ENCODE measurements around the gene ERG28. TPM values are rescaled to one million over a fixed set of nuclear protein-coding genes. Genes with fewer than 3 reads are reported as not detected.

ERG28 gene
- total RNA-seq, 2 donors from 2014 or later = 24.4 to 32.3 TPM

DNA sequence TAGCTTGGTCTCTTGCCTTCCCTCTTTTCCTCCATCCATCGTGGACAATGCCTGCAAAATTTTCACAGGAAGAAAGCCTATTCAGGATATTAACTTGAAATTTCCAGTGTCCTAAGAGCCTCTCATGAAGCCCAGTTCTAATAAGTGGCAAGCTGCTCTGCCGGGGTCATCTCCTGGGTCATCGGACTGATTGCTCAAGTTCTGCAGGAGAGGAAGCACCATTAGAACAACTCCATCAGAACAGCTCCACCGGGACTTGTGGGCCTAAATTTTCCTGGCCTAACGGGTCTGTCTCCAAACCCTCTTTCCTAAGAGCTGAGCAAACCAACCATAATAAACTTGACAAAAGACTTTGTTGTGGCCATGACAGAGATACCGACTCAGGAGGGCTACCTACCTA lies 13.9 kb downstream of the ERG28 start:
- intact Hi-C loops (cut with DNase I) = no loop called here
- H3K27ac ChIP-seq = no peak overlapping the region
- TF ChIP-seq, protein P1, sequence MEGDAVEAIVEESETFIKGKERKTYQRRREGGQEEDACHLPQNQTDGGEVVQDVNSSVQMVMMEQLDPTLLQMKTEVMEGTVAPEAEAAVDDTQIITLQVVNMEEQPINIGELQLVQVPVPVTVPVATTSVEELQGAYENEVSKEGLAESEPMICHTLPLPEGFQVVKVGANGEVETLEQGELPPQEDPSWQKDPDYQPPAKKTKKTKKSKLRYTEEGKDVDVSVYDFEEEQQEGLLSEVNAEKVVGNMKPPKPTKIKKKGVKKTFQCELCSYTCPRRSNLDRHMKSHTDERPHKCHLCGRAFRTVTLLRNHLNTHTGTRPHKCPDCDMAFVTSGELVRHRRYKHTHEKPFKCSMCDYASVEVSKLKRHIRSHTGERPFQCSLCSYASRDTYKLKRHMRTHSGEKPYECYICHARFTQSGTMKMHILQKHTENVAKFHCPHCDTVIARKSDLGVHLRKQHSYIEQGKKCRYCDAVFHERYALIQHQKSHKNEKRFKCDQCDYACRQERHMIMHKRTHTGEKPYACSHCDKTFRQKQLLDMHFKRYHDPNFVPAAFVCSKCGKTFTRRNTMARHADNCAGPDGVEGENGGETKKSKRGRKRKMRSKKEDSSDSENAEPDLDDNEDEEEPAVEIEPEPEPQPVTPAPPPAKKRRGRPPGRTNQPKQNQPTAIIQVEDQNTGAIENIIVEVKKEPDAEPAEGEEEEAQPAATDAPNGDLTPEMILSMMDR (IDR thresholded peaks at IDR 0.05) = no peak

DNA sequence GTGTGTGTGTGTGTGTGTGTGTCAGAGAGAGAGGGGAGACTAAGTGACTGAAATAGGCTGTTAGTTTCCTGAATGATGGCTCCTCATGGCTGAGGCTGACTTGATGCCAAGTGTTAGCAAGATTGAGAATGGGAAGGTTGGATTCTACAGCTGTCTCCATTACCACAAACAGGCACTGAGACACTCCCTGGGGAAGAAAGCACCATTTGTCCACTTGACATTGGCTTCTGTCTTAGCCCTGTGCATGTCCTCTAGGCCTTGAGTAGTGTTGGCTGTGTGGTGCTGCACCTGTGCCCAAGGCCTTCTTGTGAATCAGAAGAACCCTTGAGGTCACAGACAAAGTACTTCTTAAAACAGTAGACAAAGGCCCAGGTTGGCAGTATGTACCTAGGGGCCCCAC lies 15.6 kb downstream of the ERG28 start:
- no peaks in the 10 kb centered on the region for H3K27me3 ChIP-seq
- H3K36me3 ChIP-seq = no peaks in the 10 kb centered on the region
- no peaks in the 10 kb centered on the region for H3K9me3 ChIP-seq
- no peak overlapping the region for H3K4me3 ChIP-seq
- intact Hi-C loops (cut with DNase I) = no loop called here
- DNase-seq = no peak
- no peak overlapping the region for H3K9ac ChIP-seq (ENCODE audit: low read depth in 2 of 2, low read length in 2 of 2)
- TF ChIP-seq, protein P1 (IDR thresholded peaks at IDR 0.05) = no peak
- no peaks in the 10 kb centered on the region for H3K4me1 ChIP-seq
- H3K27ac ChIP-seq = no peak overlapping the region

More for the DNA sequence above, 13.9 kb downstream of the ERG28 start:
- no peak for DNase-seq
- Histone ChIP-seq H3K4me3 (no peak overlapping the region), H3K36me3 (peaks cover 4% of the 10 kb centered on the region), H3K9ac (ENCODE audit: low read depth in 2 of 2, low read length in 2 of 2) (no peak overlapping the region), H3K9me3 (no peaks in the 10 kb centered on the region), H3K4me1 (no peaks in the 10 kb centered on the region), H3K27me3 (no peaks in the 10 kb centered on the region)

DNA sequence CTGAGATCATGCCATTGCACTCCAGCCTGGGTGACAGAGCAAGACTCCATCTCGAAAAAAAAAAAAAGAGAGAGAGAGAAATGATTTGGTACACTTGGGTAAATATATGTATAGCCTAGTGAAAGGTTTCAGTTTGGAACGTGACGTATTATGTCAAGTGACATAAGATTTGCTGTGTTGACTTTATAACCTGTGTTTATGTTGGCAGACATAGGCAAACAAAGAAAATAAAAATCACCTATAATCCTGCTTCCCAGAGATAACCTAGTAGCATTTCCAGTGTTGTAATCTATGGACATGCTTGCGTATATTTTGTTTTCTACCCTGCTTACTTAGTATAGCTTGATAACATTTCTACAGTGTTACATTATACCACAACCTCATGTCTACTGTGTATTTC lies 16.7 kb downstream of the ERG28 start:
- no peak for DNase-seq
- no peak overlapping the region for H3K4me3 ChIP-seq
- no peak overlapping the region for H3K9ac ChIP-seq (ENCODE audit: low read depth in 2 of 2, low read length in 2 of 2)
- no peaks in the 10 kb centered on the region for H3K4me1 ChIP-seq
- H3K36me3 ChIP-seq = no peaks in the 10 kb centered on the region
- intact Hi-C loops (cut with DNase I) = no loop called here
- H3K9me3 ChIP-seq = no peaks in the 10 kb centered on the region
- no peak overlapping the region for H3K27ac ChIP-seq
- TF ChIP-seq, protein P1 (IDR thresholded peaks at IDR 0.05) = no peak
- no peaks in the 10 kb centered on the region for H3K27me3 ChIP-seq

GRCh38 chr14:75640876-75641275 lies 19.8 kb downstream of the ERG28 start:
- H3K27me3 ChIP-seq = no peaks in the 10 kb centered on the region
- no peak overlapping the region for H3K27ac ChIP-seq
- no peaks in the 10 kb centered on the region for H3K9me3 ChIP-seq
- no peaks in the 10 kb centered on the region for H3K36me3 ChIP-seq
- intact Hi-C loops (cut with DNase I) = no loop called here
- H3K4me3 ChIP-seq = no peak overlapping the region
- H3K9ac ChIP-seq (ENCODE audit: low read depth in 2 of 2, low read length in 2 of 2) = no peak overlapping the region
- no peaks in the 10 kb centered on the region for H3K4me1 ChIP-seq
- TF ChIP-seq, protein P1 (IDR thresholded peaks at IDR 0.05) = no peak
- DNase-seq = no peak

DNA sequence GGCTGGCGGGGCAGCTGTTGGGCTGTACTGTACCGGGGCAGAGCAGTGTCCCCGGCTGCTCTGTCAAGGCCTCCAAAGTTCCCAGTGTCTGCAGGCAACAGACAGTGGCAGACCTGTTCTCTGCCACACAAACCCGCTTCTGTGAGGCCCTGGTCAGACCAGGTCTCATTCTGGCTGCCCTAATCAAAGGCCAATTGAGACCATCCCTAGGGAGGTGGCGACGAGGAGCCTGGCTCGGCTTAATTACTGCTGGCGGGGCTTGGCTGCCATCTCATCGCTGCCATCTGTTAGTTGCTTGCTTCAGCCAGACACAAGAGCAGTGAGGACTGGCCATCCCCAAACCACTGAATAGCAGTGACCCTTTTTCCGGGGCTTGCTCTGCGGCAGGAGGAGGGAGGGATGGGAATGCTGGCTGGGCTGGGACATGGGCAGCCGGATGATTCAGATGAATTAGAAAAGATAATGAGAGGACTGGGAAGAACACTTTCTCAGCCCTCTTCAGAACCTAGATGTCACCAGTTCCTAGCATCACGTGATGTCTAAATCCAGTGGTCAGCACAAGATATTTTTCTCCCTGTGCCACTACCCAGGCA lies 24.5 kb downstream of the ERG28 start:
- Histone ChIP-seq H3K4me1 (no peaks in the 10 kb centered on the region), H3K27ac (no peak overlapping the region), H3K9ac (ENCODE audit: low read depth in 2 of 2, low read length in 2 of 2) (no peak overlapping the region), H3K36me3 (no peaks in the 10 kb centered on the region), H3K27me3 (no peaks in the 10 kb centered on the region), H3K9me3 (no peaks in the 10 kb centered on the region), H3K4me3 (no peak overlapping the region)
- no peak for DNase-seq
- TF ChIP-seq, protein P1 (IDR thresholded peaks at IDR 0.05) = no peak
- intact Hi-C loops (cut with DNase I) = no loop called here

Data from colonic mucosa (tissue), 4 donors.